HEK293 (cell line): ENCODE results near the gene SLPI.

ENCODE experiments used
- YY1 ChIP-seq: fragments of 450-650 bp; formaldehyde crosslinking; IDR thresholded peaks from 2 replicates; pipeline ENCODE4 v1.5.1; 2018; ENCODE audit warnings: missing biosample characterization, missing genetic modification characterization
- ZNF768 ChIP-seq: fragments of 450-650 bp; formaldehyde crosslinking; IDR thresholded peaks from 2 replicates; pipeline ENCODE4 v1.5.1; 2018; ENCODE audit warnings: missing biosample characterization, mild to moderate bottlenecking, missing genetic modification characterization
- ZNF791 ChIP-seq: fragments of 450-650 bp; formaldehyde crosslinking; IDR thresholded peaks from 2 replicates; pipeline ENCODE4 v1.5.1; 2016; ENCODE audit warnings: missing biosample characterization, missing genetic modification characterization
- TF ChIP-seq, protein P1 (sequence below): fragments of 450-650 bp; formaldehyde crosslinking; IDR thresholded peaks from 2 replicates; pipeline ENCODE4 v1.5.1; 2016; ENCODE audit warnings: missing biosample characterization, missing genetic modification characterization
- TF ChIP-seq, protein P2 (sequence below): fragments of 450-650 bp; formaldehyde crosslinking; IDR thresholded peaks from 2 replicates; pipeline ENCODE4 v1.5.1; 2016; ENCODE audit warnings: missing biosample characterization, missing genetic modification characterization
- TF ChIP-seq, protein P3 (sequence below): fragments of 450-650 bp; formaldehyde crosslinking; IDR thresholded peaks from 2 replicates; pipeline ENCODE4 v1.5.1; 2016; ENCODE audit warnings: missing biosample characterization, missing genetic modification characterization

DNA sequence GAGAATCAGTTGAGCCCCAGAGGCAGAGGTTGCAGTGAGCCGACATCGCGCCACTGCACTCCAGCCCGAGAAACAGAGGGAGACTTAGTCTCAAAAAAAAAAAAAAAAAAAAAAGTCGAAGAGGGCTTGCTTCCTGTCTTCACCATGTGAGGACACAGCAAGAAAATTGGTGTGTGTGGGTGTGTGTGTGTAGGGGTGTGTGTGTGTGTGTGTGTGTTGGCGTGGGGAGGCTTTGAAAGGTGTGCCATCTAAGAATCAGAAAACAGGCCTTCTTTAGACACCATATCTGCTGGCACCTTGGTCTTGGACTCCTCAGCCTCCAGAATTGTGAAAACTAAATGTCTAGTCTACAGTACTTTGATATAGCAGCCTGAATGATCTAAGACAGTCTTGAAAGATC, 45.4 kb upstream of the SLPI start:
- TF ChIP-seq, protein P1, sequence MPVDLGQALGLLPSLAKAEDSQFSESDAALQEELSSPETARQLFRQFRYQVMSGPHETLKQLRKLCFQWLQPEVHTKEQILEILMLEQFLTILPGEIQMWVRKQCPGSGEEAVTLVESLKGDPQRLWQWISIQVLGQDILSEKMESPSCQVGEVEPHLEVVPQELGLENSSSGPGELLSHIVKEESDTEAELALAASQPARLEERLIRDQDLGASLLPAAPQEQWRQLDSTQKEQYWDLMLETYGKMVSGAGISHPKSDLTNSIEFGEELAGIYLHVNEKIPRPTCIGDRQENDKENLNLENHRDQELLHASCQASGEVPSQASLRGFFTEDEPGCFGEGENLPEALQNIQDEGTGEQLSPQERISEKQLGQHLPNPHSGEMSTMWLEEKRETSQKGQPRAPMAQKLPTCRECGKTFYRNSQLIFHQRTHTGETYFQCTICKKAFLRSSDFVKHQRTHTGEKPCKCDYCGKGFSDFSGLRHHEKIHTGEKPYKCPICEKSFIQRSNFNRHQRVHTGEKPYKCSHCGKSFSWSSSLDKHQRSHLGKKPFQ: no peak
- TF ChIP-seq, protein P2, sequence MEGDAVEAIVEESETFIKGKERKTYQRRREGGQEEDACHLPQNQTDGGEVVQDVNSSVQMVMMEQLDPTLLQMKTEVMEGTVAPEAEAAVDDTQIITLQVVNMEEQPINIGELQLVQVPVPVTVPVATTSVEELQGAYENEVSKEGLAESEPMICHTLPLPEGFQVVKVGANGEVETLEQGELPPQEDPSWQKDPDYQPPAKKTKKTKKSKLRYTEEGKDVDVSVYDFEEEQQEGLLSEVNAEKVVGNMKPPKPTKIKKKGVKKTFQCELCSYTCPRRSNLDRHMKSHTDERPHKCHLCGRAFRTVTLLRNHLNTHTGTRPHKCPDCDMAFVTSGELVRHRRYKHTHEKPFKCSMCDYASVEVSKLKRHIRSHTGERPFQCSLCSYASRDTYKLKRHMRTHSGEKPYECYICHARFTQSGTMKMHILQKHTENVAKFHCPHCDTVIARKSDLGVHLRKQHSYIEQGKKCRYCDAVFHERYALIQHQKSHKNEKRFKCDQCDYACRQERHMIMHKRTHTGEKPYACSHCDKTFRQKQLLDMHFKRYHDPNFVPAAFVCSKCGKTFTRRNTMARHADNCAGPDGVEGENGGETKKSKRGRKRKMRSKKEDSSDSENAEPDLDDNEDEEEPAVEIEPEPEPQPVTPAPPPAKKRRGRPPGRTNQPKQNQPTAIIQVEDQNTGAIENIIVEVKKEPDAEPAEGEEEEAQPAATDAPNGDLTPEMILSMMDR: no peak
- TF ChIP-seq ZNF768 (tag by site-specific recombination) (no peak), YY1 (tag by site-specific recombination) (no peak), ZNF791 (tag by site-specific recombination) (no peak)
- TF ChIP-seq, protein P3, sequence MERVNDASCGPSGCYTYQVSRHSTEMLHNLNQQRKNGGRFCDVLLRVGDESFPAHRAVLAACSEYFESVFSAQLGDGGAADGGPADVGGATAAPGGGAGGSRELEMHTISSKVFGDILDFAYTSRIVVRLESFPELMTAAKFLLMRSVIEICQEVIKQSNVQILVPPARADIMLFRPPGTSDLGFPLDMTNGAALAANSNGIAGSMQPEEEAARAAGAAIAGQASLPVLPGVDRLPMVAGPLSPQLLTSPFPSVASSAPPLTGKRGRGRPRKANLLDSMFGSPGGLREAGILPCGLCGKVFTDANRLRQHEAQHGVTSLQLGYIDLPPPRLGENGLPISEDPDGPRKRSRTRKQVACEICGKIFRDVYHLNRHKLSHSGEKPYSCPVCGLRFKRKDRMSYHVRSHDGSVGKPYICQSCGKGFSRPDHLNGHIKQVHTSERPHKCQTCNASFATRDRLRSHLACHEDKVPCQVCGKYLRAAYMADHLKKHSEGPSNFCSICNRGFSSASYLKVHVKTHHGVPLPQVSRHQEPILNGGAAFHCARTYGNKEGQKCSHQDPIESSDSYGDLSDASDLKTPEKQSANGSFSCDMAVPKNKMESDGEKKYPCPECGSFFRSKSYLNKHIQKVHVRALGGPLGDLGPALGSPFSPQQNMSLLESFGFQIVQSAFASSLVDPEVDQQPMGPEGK (tag by site-specific recombination): no peak
